GM12878 (cell line): Measurements from ENCODE around the gene CSAG1. TPM values are rescaled to one million over a fixed set of nuclear protein-coding genes. Genes with fewer than 3 reads are reported as not detected.
"Not testable (repeated sequence)": the region's sequence is repeated elsewhere in the genome, so short reads cannot be mapped to it uniquely, and the experiment has no call there.

Experiments
- ATAC-seq: fragments of 200-7000 bp; cut with Tn5 transposase; 3 replicates; pipeline ENCODE4 v1.9.1; 2020; ENCODE audit warnings: mild to moderate bottlenecking, moderate library complexity
- BruUV-seq: library from RNA; stranded (reverse); fragments of 400-500 nt; replicated peaks from 2 replicates; lab custom pipeline; 2021; lab: Mats Ljungman, UMichigan
- CTCF ChIA-PET: fragments of 300-600 bp; sonication (Branson Sonifier 250); formaldehyde crosslinking; extraction: SDS; loops from one replicate; lab custom pipeline; 2021; ENCODE audit warnings: inconsistent platforms; lab: Yijun Ruan, JAX
- POLR2A ChIA-PET: fragments of 350-600 bp; formaldehyde crosslinking; extraction: SDS; loops from one replicate; lab custom pipeline; 2021; ENCODE audit warnings: inconsistent platforms; lab: Charles Lee
- RAD21 ChIA-PET: fragments of 300-600 bp; sonication (Branson Sonifier 250); formaldehyde crosslinking; loops from one replicate; lab custom pipeline; 2023; ENCODE audit warnings: antibody characterized with exemption; ENCODE audit not compliant: unreplicated experiment; lab: Charles Lee
- SMC1A ChIA-PET: fragments of 300-600 bp; sonication (Branson Sonifier 250); formaldehyde crosslinking; loops from one replicate; lab custom pipeline; 2023; ENCODE audit not compliant: unreplicated experiment, uncharacterized antibody; lab: Charles Lee
- DNase-seq: peaks from one replicate; pipeline ENCODE4 v3.0.0-alpha.2; 2011; ENCODE audit warnings: low read depth, low spot score
- FAIRE-seq: peaks from 3 replicates; lab custom pipeline; 2011; peaks lifted over from hg19 to GRCh38; lab: Jason Lieb, UNC
- H2AFZ ChIP-seq: 2 replicates; pipeline ENCODE4 v1.6.0; 2011; ENCODE audit warnings: low read depth, low read length, control low read depth; ENCODE audit not compliant: control insufficient read depth
- H3K27ac ChIP-seq: 2 replicates; pipeline ENCODE4 v1.5.1; 2011; ENCODE audit warnings: control low read depth; ENCODE audit not compliant: control insufficient read depth, insufficient read depth
- H3K27me3 ChIP-seq, 2 experiments: replicated peaks in 1 of 2; 2 replicates each; pipeline versions ENCODE4 v1.6.0 to v1.6.1; 2011; ENCODE audit warnings: low read length in 1 of 2; ENCODE audit not compliant: control insufficient read depth in 2 of 2, insufficient read depth in 2 of 2
- H3K36me3 ChIP-seq, 2 experiments: 2 replicates each; pipeline ENCODE4 v1.5.1; 2011; ENCODE audit warnings: low read length in 1 of 2; ENCODE audit not compliant: control insufficient read depth in 2 of 2, insufficient read depth in 2 of 2
- H3K4me1 ChIP-seq: 2 replicates; pipeline ENCODE4 v1.6.1; 2011; ENCODE audit warnings: mild to moderate bottlenecking, low read length, moderate library complexity, mixed read lengths; ENCODE audit not compliant: control insufficient read depth, insufficient read depth
- H3K4me2 ChIP-seq: 2 replicates; pipeline ENCODE4 v1.6.0; 2011; ENCODE audit warnings: control low read depth; ENCODE audit not compliant: control insufficient read depth, insufficient read depth
- H3K4me3 ChIP-seq: fragments of 200-600 bp; sonication (generic); 2 replicates; pipeline ENCODE4 v1.5.1; 2016
- H3K79me2 ChIP-seq: 2 replicates; pipeline ENCODE4 v1.6.0; 2011; ENCODE audit warnings: low read length; ENCODE audit not compliant: control insufficient read depth, insufficient read depth
- H3K9ac ChIP-seq: 2 replicates; pipeline ENCODE4 v1.8.0; 2011; ENCODE audit warnings: low read length, control low read depth, mixed read lengths; ENCODE audit not compliant: control insufficient read depth, insufficient read depth
- H3K9me3 ChIP-seq: replicated peaks from 3 replicates; pipeline ENCODE4 v1.5.1; 2011; ENCODE audit warnings: mild to moderate bottlenecking, low read length; ENCODE audit not compliant: control insufficient read depth, insufficient read depth
- H4K20me1 ChIP-seq: 2 replicates; pipeline ENCODE4 v1.6.0; 2011; ENCODE audit not compliant: control insufficient read depth, insufficient read depth
- WGBS: methylation state at CpG from one replicate; pipeline ENCODE4 v1.1.6; 2016; ENCODE audit warnings: low lambda C conversion rate; ENCODE audit not compliant: insufficient replicate concordance, insufficient coverage; ENCODE audit errors: missing lambda C conversion rate; 5-methylcytosine and 5-hydroxymethylcytosine counted together
- in situ Hi-C: fragments of 300-500 bp; cut with MboI; formaldehyde crosslinking; loops from 9 replicates; pipeline ENCODE4 v1.14.3; 2018; ENCODE audit warnings: mixed read lengths
- intact Hi-C: fragments of 100-400 bp; cut with micrococcal nuclease; formaldehyde crosslinking; loops from one replicate; pipeline ENCODE4 v1.14.2; 2022; ENCODE audit not compliant: unreplicated experiment
- polyA plus RNA-seq, 11 experiments: library from polyadenylated mRNA; depleted of rRNA in 4 of 11; unstranded in 6 of 11; stranded (reverse) in 5 of 11; fragments of >200 nt; fragmentation: Nextera tagmentation in 4 of 11; fragmentation: Illumina TruSeq in 1 of 11; extraction: Ambion mirVana in 4 of 11; extraction: Trizol in 1 of 11; gene quantifications; 1 replicate in 1 of 11; 2 replicates in 10 of 11; pipeline versions ENCODE4 v1.2.1 to v1.2.3, GENCODE V29; 2011 to 2016; ENCODE audit warnings: inconsistent platforms in 2 of 11, missing spikeins in 2 of 11, low read depth in 1 of 11
- total RNA-seq, 4 experiments: library from RNA; depleted of rRNA in 3 of 4; stranded (reverse); fragments of >200 nt in 3 of 4; fragmentation: Illumina TruSeq in 1 of 4; extraction: Trizol in 1 of 4; gene quantifications; 2 replicates each; pipeline versions ENCODE4 v1.2.1 to v1.2.3, GENCODE V29; 2013 to 2021

Gene CSAG1
- total and polyA plus RNA-seq, 10 of the 15 experiments (the other 5 are each of a cell fraction or from before 2014, with no cell fraction given) = 1.3 TPM; not detected in 9

- intact Hi-C loops, RAD21 ChIA-PET, H3K9me3 ChIP-seq, H3K9ac ChIP-seq, H3K79me2 ChIP-seq, SMC1A ChIA-PET, H3K4me2 ChIP-seq, POLR2A ChIA-PET, DNase-seq, BruUV-seq, CTCF ChIA-PET, H3K36me3 ChIP-seq, H3K4me1 ChIP-seq, H3K4me3 ChIP-seq, H4K20me1 ChIP-seq, H3K27ac ChIP-seq, ATAC-seq, H2AFZ ChIP-seq, H3K27me3 ChIP-seq, FAIRE-seq: not testable (repeated sequence)
- in situ Hi-C loops = loop anchor here (25.0 kb wide), 1 partner anchor 97 kb away; no protein-coding TSS in a partner anchor
- no CpG with 5 or more reads among the region's 2 CpGs for WGBS
Measured at GRCh38 chrX:152758918-152759317, 25.4 kb upstream of the CSAG1 start, which contains the start of gene CSAG3. TSS of gene CSAG3 (plus strand) at chrX:152759218.

- SMC1A ChIA-PET, intact Hi-C loops, H3K9me3 ChIP-seq, H3K9ac ChIP-seq, H2AFZ ChIP-seq, H3K36me3 ChIP-seq, CTCF ChIA-PET, H3K27me3 ChIP-seq, RAD21 ChIA-PET, FAIRE-seq, BruUV-seq, POLR2A ChIA-PET, H4K20me1 ChIP-seq, DNase-seq, H3K4me3 ChIP-seq, H3K27ac ChIP-seq, H3K4me1 ChIP-seq, H3K4me2 ChIP-seq, H3K79me2 ChIP-seq: not testable (repeated sequence)
- ATAC-seq = peak; percentile 52
- WGBS = no CpG with 5 or more reads among the region's 5 CpGs
- in situ Hi-C loops = loop anchor here (25.0 kb wide), 1 partner anchor 93 kb away; no protein-coding TSS in a partner anchor
Measured at GRCh38 chrX:152754871-152755270, 21.4 kb upstream of the CSAG1 start.

- in situ Hi-C loops = loop anchor here (25.0 kb wide), 1 partner anchor 92 kb away; no protein-coding TSS in a partner anchor
- no CpG with 5 or more reads among the region's 35 CpGs for WGBS
- DNase-seq, H3K79me2 ChIP-seq, H3K9ac ChIP-seq, SMC1A ChIA-PET, H2AFZ ChIP-seq, H3K4me1 ChIP-seq, RAD21 ChIA-PET, ATAC-seq, H3K27me3 ChIP-seq, H3K4me3 ChIP-seq, H3K27ac ChIP-seq, POLR2A ChIA-PET, CTCF ChIA-PET, H3K36me3 ChIP-seq, H4K20me1 ChIP-seq, intact Hi-C loops, H3K9me3 ChIP-seq, FAIRE-seq, BruUV-seq, H3K4me2 ChIP-seq: not testable (repeated sequence)
Measured at GRCh38 chrX:152753686-152754650, 20.4 kb upstream of the CSAG1 start, which contains the start of gene MAGEA2. TSS of gene MAGEA2 (minus strand) at chrX:152753842. CDS start at chrX:152751363, 2,479 bp downstream.
